Measurements from ENCODE around the gene FGF22. TPM values are rescaled to one million over a fixed set of nuclear protein-coding genes. Genes with fewer than 3 reads are reported as not detected.

The FGF22 gene
- total and polyA plus RNA-seq, 2 of the 13 experiments (the other 11 are each of a cell fraction or from before 2014, with no cell fraction given): 0.24 TPM; not detected in 1

GRCh38 chr19:633068-633785 lies 6.5 kb upstream of the FGF22 start, which contains the start of gene POLRMT (continued):
- peak; percentile 59; the same call in 1 of the 2 replicates for TF ChIP-seq MAZ (IDR thresholded peaks at IDR 0.05; ENCODE audit: borderline replicate concordance, low read depth, low read length)
- peak; percentile 42; the same call in 1 of the 2 replicates for TF ChIP-seq MAZ (CRISPR knock-in tag; IDR thresholded peaks at IDR 0.05; ENCODE audit: low read depth)
- TF ChIP-seq, protein P1, sequence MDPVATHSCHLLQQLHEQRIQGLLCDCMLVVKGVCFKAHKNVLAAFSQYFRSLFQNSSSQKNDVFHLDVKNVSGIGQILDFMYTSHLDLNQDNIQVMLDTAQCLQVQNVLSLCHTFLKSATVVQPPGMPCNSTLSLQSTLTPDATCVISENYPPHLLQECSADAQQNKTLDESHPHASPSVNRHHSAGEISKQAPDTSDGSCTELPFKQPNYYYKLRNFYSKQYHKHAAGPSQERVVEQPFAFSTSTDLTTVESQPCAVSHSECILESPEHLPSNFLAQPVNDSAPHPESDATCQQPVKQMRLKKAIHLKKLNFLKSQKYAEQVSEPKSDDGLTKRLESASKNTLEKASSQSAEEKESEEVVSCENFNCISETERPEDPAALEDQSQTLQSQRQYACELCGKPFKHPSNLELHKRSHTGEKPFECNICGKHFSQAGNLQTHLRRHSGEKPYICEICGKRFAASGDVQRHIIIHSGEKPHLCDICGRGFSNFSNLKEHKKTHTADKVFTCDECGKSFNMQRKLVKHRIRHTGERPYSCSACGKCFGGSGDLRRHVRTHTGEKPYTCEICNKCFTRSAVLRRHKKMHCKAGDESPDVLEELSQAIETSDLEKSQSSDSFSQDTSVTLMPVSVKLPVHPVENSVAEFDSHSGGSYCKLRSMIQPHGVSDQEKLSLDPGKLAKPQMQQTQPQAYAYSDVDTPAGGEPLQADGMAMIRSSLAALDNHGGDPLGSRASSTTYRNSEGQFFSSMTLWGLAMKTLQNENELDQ (CRISPR knock-in tag; IDR thresholded peaks at IDR 0.05; ENCODE audit: borderline replicate concordance): no peak
- no peak for TF ChIP-seq ZBTB34 (CRISPR knock-in tag; IDR thresholded peaks at IDR 0.05)
- TF ChIP-seq, protein P2, sequence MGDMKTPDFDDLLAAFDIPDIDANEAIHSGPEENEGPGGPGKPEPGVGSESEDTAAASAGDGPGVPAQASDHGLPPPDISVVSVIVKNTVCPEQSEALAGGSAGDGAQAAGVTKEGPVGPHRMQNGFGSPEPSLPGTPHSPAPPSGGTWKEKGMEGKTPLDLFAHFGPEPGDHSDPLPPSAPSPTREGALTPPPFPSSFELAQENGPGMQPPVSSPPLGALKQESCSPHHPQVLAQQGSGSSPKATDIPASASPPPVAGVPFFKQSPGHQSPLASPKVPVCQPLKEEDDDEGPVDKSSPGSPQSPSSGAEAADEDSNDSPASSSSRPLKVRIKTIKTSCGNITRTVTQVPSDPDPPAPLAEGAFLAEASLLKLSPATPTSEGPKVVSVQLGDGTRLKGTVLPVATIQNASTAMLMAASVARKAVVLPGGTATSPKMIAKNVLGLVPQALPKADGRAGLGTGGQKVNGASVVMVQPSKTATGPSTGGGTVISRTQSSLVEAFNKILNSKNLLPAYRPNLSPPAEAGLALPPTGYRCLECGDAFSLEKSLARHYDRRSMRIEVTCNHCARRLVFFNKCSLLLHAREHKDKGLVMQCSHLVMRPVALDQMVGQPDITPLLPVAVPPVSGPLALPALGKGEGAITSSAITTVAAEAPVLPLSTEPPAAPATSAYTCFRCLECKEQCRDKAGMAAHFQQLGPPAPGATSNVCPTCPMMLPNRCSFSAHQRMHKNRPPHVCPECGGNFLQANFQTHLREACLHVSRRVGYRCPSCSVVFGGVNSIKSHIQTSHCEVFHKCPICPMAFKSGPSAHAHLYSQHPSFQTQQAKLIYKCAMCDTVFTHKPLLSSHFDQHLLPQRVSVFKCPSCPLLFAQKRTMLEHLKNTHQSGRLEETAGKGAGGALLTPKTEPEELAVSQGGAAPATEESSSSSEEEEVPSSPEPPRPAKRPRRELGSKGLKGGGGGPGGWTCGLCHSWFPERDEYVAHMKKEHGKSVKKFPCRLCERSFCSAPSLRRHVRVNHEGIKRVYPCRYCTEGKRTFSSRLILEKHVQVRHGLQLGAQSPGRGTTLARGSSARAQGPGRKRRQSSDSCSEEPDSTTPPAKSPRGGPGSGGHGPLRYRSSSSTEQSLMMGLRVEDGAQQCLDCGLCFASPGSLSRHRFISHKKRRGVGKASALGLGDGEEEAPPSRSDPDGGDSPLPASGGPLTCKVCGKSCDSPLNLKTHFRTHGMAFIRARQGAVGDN (CRISPR knock-in tag; IDR thresholded peaks at IDR 0.05): peak; percentile 69
- TF ChIP-seq, protein P3, sequence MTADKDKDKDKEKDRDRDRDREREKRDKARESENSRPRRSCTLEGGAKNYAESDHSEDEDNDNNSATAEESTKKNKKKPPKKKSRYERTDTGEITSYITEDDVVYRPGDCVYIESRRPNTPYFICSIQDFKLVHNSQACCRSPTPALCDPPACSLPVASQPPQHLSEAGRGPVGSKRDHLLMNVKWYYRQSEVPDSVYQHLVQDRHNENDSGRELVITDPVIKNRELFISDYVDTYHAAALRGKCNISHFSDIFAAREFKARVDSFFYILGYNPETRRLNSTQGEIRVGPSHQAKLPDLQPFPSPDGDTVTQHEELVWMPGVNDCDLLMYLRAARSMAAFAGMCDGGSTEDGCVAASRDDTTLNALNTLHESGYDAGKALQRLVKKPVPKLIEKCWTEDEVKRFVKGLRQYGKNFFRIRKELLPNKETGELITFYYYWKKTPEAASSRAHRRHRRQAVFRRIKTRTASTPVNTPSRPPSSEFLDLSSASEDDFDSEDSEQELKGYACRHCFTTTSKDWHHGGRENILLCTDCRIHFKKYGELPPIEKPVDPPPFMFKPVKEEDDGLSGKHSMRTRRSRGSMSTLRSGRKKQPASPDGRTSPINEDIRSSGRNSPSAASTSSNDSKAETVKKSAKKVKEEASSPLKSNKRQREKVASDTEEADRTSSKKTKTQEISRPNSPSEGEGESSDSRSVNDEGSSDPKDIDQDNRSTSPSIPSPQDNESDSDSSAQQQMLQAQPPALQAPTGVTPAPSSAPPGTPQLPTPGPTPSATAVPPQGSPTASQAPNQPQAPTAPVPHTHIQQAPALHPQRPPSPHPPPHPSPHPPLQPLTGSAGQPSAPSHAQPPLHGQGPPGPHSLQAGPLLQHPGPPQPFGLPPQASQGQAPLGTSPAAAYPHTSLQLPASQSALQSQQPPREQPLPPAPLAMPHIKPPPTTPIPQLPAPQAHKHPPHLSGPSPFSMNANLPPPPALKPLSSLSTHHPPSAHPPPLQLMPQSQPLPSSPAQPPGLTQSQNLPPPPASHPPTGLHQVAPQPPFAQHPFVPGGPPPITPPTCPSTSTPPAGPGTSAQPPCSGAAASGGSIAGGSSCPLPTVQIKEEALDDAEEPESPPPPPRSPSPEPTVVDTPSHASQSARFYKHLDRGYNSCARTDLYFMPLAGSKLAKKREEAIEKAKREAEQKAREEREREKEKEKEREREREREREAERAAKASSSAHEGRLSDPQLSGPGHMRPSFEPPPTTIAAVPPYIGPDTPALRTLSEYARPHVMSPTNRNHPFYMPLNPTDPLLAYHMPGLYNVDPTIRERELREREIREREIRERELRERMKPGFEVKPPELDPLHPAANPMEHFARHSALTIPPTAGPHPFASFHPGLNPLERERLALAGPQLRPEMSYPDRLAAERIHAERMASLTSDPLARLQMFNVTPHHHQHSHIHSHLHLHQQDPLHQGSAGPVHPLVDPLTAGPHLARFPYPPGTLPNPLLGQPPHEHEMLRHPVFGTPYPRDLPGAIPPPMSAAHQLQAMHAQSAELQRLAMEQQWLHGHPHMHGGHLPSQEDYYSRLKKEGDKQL (CRISPR knock-in tag; IDR thresholded peaks at IDR 0.05; ENCODE audit: low read depth): no peak
- TF ChIP-seq ZNF609 (CRISPR knock-in tag; IDR thresholded peaks at IDR 0.05; ENCODE audit: borderline replicate concordance): 0 out of 2 replicates have a peak, but pooled peaks have one; percentile 18
